SK-MEL-5 (cell line): ENCODE results near the gene KIAA0930. TPM values are rescaled to one million over a fixed set of nuclear protein-coding genes. Genes with fewer than 3 reads are reported as not detected.
A peak's percentile ranks its signal among the peaks of the same experiment; 100 is the strongest.
"Not testable (repeated sequence)": the region's sequence is repeated elsewhere in the genome, so short reads cannot be mapped to it uniquely, and the experiment has no call there.

Experiments
- DNase-seq: peaks from one replicate; pipeline ENCODE4 v3.0.0-alpha.2; 2016; ENCODE audit warnings: low read depth, low spot score
- in situ Hi-C: cut with HindIII; loops from 2 replicates; pipeline ENCODE4 v1.10.0; 2016; ENCODE audit warnings: low sequenced_read_pairs, high pct_unique_total_duplicates, low pct_unique_long_range_greater_than_20kb
- total RNA-seq: library from RNA; depleted of rRNA; stranded (reverse); fragments of >200 nt; shearing (Covaris generic); gene quantifications from 2 replicates; pipeline ENCODE4 v1.2.3, GENCODE V29; 2014

The KIAA0930 gene
- total RNA-seq, 1 experiment from 2014 or later = 102 TPM

DNA sequence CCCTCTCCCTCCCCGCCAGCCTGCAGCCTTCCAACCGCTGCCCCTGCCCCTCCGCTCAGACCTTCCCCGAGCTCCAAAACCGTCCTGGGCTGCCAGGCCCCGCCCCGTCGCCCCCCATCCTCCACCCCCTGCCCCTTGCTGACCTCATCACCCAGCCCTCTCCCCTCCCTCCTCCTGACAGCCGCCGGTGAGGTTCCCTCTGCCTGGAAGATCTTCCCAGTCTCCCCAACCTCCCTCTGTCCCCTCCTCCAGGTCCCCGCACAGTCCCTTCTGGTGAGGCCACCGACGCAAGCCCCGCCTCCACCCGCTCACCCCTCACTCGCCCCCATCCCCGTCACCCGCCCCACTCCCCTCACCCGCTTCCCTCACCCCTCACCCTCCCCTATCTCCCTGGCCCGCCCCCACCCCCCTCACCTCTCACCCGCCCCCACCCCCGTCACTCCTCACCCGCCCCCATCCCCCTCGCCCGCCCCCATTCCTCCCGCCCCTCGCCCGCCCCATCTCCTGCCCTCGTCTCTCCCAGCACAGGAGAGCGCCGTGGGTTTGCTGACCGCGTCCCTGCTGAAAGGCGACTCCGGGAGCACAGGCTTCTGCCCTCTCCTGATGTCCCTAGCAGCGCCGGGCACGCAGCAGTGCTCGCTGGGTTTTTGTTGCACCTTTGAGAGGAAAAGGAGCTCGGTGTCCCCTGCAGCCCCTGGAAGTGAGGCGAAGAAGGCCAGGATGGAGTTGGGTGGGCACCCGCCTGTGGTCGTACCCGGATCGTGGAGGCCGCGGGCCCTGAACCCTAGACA is 27.7 kb upstream of the KIAA0930 start:
- no peak for DNase-seq
- in situ Hi-C loops = no loop called here

- no peak for DNase-seq
Observed at GRCh38 chr22:45265535-45265934, 24.8 kb upstream of the KIAA0930 start.

GRCh38 chr22:45263463-45264269 is 23.0 kb upstream of the KIAA0930 start:
- peak; percentile 89 for DNase-seq
- in situ Hi-C loops = no loop called here

More at GRCh38 chr22:45265535-45265934, 24.8 kb upstream of the KIAA0930 start:
- in situ Hi-C loops = no loop called here

DNA sequence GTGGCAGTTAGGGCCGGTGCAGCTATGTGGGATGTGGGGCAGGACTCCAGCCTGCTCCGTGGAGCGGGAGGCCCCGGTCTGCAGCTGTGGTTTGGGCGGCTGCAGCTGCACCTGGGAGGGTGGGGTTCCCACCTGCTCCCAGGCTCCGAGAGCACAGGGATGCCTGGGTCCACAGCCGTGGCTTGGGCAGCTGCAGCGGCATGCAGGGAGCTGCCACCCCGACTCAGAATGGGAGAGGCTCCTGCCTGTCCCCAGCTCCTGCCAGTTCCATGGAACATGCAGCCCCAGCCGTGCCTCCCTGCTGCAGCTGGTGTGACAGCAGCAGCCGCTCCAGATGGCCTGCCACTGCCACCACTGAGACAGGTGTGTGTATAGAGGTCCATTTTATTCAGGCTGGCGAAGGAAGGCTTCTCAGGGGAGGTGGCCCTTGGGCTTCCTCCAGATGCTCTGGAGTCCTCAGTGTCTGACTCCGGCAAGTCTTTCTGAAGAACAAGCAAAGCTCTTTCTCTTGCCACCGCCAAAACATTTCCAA is 22.3 kb upstream of the KIAA0930 start:
- no peak for DNase-seq
- in situ Hi-C loops = no loop called here

GRCh38 chr22:45262195-45262930 is 21.7 kb upstream of the KIAA0930 start:
- in situ Hi-C loops = no loop called here
- DNase-seq = no peak

- DNase-seq = no peak
- in situ Hi-C loops = no loop called here
Observed at GRCh38 chr22:45261407-45262088, 20.9 kb upstream of the KIAA0930 start.

DNA sequence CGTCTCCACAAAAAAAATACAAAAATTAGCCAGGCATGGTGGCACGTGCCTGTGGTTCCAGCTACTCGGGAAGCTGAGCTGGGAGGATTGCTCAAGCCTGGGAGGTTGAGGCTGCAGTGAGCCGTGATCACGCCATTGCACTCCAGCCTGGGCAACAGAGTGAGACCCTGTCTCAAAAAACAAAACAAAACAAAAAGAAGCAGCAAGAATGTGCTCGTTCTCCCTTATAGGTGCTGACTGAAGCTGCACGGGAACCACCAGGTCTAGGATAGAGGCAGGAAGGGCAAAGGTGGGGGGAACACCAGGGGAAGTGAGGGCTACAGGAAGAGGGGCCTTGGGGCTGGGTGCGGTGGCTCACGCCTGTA is 19.7 kb upstream of the KIAA0930 start:
- in situ Hi-C loops, DNase-seq: not testable (repeated sequence)

DNA sequence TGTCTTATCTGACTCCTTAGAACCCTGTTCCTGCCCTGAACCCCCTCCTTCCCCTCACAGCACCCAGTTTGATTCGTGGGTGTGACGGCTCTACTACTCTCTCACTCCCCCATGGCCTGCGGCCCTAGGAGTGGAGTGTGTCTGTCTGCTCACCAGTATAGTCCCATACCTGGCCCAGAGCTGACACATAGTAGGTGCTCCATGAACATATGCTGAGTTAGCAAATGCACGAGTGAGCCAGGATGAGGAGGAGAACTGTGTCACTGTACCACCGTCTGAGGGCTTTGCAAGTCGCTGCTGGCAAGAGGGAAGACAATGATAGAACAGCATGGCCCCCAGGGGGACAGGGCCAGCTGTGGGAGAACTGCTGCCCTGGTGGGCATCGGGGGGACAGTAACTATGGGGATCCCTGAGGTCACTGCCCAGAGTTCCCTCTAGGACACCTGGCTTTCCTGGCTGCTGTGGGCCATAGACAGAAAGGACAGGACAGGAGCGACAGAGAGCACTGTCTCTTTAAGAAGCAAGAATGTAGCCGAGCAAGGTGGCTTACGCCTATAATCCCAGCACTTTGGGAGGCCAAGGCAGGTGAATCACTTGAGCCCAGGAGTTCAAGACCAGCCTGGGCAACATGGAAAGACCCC is 19.2 kb upstream of the KIAA0930 start:
- no peak for DNase-seq
- in situ Hi-C loops = no loop called here

DNA sequence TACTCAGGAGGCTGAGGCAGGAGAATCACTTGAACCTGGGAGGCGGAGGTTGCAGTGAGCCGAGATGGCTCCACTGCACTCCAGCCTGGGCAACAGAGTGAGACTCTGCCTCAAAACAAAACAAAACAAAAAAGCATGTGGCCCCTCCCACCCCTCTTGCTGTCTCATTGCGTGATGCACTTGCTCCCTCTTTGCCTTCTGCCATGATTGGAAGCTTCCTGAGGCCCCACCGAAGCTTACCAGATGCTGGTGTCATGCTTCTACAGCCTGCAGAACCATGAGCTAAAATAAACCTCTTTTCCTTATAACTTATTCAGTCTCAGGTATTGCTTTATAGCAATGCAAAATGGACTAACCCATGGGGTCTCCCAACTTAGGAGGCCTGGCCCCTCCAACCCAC is 17.2 kb upstream of the KIAA0930 start:
- DNase-seq, in situ Hi-C loops: not testable (repeated sequence)

DNA sequence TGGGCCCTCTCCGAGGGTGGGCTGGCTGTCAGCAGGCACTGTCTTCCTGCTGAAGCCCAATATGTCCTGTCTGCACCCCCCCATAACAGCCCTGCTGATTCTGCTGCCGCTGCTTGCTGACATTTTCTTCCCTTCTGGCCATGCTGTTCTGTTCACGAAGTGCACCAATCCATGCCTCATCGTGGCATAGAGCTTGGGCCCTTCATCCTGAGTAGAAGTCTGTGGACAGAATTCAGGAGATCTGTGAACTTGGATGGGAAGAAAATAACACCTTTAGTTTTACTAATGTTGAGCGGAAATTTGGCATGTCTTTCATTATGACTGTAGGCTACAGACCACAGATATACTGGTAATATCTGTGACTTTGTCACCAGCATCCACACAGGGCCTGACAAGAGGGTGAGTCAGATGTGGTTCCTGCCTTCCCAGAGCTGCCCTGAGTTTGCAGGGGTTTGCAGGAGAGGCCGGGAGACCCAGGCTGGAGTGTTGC is 14.1 kb upstream of the KIAA0930 start:
- no peak for DNase-seq
- in situ Hi-C loops = no loop called here

- in situ Hi-C loops = no loop called here
- no peak for DNase-seq
Observed at GRCh38 chr22:45254388-45254787, 13.7 kb upstream of the KIAA0930 start.

DNA sequence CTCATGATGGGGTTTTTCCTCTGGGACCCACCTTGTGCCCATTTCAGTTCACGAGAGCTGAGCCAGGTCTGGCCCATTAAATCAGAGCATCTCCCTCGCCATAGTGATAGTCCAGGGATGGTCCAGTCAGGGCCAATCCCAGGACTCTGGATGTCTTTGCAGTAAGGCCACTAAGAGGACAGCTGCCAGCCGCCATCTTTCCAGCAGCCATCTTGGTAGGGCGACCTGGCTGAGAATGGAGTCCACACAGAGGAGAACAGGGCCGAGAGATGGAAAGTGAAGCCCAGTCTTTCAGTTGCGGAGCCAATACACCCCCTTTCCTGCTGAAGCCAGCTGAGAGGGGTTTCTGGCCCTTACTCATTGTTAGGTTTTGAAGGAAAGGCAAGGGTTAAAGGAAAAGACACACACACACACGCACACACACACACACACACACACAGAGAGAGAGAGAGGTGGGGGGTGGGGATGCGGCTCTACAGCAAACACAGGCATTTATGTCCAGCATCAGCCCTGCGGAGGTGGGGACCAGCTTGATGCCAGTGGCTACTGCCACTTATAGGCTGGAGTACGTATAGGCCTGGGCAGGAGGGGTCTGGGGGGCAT is 12.4 kb upstream of the KIAA0930 start:
- no peak for DNase-seq
- in situ Hi-C loops = no loop called here

GRCh38 chr22:45251825-45252224 is 11.1 kb upstream of the KIAA0930 start:
- DNase-seq = no peak
- in situ Hi-C loops = no loop called here

DNA sequence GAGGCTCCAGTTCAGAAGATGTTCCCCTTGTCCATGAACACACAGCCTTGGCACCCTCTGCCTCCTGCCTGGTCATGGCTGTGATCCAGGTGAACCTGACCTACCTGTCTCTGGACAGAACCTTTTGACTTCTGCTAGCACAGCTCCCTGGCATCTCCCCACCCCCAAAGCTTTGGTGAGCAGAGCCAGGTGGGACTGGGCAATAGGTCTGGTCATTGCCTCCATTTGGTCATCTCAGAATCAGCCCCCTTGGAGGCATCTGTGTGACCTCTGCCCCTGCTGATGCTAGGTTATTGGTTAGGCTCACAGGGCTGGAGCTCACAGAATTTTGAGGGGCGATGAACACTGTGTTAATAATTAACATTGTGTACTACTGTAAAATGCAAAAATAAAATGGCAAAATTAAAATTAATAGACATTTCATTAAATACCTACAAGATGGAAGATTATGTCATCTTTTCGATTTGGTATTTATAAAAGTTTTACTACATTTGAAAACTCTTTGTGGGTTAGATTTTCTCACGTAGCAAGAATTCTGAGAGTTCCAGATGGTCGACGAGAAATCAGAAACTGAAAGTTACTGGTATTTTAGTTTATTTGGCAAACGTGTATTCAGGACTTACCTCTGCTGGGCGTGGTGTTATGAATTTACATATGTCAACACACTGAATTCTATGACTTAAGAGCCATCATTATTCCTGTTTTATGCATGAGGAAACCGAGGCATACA is 8.3 kb upstream of the KIAA0930 start:
- no peak for DNase-seq
- in situ Hi-C loops = no loop called here

DNA sequence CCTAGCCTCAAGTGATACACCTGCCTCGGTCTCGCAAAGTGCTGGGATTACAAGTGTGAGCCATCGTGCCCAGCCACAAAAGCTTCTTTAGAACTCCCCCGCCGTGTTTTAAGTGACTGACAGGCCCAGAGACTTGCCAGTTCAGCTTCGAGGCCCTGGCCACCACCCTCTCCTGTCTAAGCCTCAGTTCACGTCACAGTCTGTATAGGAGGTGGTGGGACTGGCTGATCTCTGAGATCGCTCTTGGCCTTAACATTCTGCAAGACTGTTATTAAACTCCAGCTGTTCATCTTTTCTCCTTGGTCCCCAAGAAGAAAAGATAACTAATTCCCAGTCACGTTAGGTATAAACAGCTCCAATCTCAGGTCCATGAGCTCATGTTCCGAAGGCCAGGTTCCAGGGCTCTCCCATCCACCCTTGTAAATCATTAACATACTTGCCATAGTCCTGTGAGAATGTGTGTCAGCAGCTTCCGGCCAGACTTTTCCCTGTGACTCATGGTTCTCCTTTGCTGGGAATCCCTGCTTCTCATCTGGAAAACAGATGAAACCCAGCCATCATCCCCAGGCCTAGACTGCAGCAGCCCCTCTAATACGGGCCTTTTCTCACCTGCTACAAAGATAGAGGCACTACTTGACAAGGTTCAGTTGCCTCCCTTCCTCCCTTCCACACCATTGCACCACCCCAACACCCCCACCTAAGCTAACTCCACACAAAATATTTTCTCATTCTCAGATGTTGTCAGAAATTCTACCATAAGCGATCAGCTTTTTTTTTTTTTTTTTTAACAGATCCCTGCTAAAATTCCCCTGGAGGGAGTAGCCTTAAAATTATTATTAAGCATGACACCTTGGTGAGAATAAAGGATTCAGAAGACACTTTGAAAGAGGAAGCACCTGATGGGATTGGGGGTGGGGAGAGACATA is 5.6 kb upstream of the KIAA0930 start:
- in situ Hi-C loops = no loop called here
- DNase-seq = peak; percentile 75
